ENCODE measurements around the gene PALS2. TPM values are rescaled to one million over a fixed set of nuclear protein-coding genes. Genes with fewer than 3 reads are reported as not detected.

Gene PALS2
- total RNA-seq, 4 donors from 2014 or later = 3.8 to 14.1 (median 9.2) TPM

DNA sequence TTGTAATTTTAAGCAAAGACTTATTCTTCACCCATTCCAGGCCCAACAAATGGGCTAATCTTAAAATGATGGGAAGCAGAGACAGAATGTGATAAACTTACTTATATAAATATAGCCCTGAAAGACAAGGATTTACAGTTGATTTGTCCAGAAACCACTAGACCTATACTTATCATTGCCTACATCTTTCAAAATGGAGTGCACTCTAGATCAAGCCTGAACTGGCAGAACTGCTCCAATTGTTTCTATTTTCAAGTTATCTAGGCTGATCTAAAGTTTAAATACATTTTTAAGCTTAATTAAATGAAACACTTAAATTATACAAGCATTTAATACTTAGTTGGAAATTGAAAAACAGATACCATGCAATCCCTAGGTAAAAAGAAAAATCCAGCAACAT lies 24.9 kb upstream of the PALS2 start:
- no peak for TF ChIP-seq POLR2A (IDR thresholded peaks at IDR 0.05)
- TF ChIP-seq, protein P1, sequence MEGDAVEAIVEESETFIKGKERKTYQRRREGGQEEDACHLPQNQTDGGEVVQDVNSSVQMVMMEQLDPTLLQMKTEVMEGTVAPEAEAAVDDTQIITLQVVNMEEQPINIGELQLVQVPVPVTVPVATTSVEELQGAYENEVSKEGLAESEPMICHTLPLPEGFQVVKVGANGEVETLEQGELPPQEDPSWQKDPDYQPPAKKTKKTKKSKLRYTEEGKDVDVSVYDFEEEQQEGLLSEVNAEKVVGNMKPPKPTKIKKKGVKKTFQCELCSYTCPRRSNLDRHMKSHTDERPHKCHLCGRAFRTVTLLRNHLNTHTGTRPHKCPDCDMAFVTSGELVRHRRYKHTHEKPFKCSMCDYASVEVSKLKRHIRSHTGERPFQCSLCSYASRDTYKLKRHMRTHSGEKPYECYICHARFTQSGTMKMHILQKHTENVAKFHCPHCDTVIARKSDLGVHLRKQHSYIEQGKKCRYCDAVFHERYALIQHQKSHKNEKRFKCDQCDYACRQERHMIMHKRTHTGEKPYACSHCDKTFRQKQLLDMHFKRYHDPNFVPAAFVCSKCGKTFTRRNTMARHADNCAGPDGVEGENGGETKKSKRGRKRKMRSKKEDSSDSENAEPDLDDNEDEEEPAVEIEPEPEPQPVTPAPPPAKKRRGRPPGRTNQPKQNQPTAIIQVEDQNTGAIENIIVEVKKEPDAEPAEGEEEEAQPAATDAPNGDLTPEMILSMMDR (IDR thresholded peaks at IDR 0.05) = no peak
- Histone ChIP-seq H3K9me3 (no peaks in the 10 kb centered on the region), H3K27me3 (peaks cover 0 to 10% (median 0%) of the 10 kb centered on the region in 4 donors), H3K36me3 (no peaks in the 10 kb centered on the region), H3K4me1 (no peaks in the 10 kb centered on the region), H3K4me3 (no peak overlapping the region), H3K27ac (no peak overlapping the region)
- intact Hi-C loops (cut with DNase I) = no loop called here
- DNase-seq = no peak

DNA sequence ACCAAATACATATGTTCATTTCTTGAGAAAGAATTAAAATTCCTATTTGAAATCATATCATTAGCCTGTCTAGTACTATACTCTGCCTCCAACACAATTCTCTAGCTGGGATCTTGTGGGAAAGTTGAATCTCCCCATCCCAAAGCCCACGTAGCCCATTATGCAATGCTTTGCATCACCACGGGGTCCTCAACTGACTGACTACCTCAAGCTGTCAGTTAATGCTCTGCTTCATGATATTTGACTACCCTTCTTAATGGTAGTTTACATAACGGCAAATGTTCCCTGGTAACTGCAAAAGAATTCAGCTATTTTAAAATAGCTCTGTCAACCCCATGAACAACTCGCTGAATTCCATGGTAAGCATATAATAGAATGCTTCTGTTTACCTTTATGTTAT lies 23.3 kb upstream of the PALS2 start:
- intact Hi-C loops (cut with DNase I) = no loop called here
- no peak for DNase-seq
- no peaks in the 10 kb centered on the region for H3K4me1 ChIP-seq
- 41 to 47% methylated on average over 4 of the region's 4 CpGs for WGBS, 2 donors
- H3K9me3 ChIP-seq = no peaks in the 10 kb centered on the region
- peaks cover 0 to 3% (median 0%) of the 10 kb centered on the region in 4 donors for H3K27me3 ChIP-seq
- no peak overlapping the region for H3K27ac ChIP-seq
- no peaks in the 10 kb centered on the region for H3K36me3 ChIP-seq
- no peak for TF ChIP-seq POLR2A (IDR thresholded peaks at IDR 0.05)
- TF ChIP-seq, protein P1 (IDR thresholded peaks at IDR 0.05) = no peak
- no peak overlapping the region for H3K4me3 ChIP-seq

DNA sequence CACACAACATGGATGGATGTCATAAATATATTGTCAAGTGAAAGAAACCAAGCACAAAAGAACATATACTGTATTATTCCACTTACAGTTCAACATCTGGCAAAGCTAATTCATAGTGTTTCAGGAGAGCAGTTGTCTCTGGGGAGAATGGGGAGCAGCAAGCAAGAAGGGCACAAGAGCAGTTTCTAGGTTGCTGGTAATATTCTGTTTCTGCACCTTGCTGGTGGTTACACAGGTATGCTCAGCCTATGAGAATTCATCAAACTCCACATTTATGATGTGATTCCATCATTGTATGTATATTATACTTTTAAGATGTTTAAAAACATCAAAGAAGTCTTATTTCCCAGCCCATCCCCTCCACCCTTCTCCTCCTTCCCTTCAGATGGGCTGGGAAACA lies 18.1 kb upstream of the PALS2 start:
- no peak for DNase-seq
- Histone ChIP-seq H3K27ac (no peak overlapping the region), H3K36me3 (no peaks in the 10 kb centered on the region), H3K9me3 (no peaks in the 10 kb centered on the region), H3K4me1 (no peaks in the 10 kb centered on the region), H3K4me3 (no peak overlapping the region), H3K27me3 (no peaks in the 10 kb centered on the region)
- intact Hi-C loops (cut with DNase I) = no loop called here
- no peak for TF ChIP-seq POLR2A (IDR thresholded peaks at IDR 0.05)
- TF ChIP-seq, protein P1 (IDR thresholded peaks at IDR 0.05) = no peak

DNA sequence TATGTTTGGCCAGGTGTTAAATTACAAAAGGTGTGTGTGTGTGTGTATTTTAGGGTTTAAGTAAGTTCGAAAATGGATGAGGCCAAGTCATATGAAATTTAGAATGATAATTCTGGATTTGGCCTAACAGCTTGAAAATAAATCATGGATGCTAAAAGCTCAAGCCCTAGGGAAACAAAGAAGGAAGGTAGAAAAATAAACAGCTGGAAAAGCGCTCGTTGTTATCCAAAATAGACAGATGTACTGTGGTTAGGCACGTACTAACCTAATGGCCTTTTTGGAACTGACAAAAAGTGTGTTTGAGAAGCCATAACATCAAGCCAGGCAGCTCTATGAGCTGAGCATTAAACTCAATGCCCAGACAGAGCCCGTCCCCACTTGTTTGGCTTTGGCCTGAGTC lies 17.5 kb upstream of the PALS2 start:
- H3K27ac ChIP-seq = no peak overlapping the region
- H3K4me3 ChIP-seq = no peak overlapping the region
- no peak for DNase-seq
- no peaks in the 10 kb centered on the region for H3K4me1 ChIP-seq
- TF ChIP-seq, protein P1 (IDR thresholded peaks at IDR 0.05) = no peak
- no peak for TF ChIP-seq POLR2A (IDR thresholded peaks at IDR 0.05)
- no peaks in the 10 kb centered on the region for H3K9me3 ChIP-seq
- no peaks in the 10 kb centered on the region for H3K27me3 ChIP-seq
- H3K36me3 ChIP-seq = no peaks in the 10 kb centered on the region
- intact Hi-C loops (cut with DNase I) = no loop called here
- 66 to 69% methylated on average over 5 of the region's 5 CpGs for WGBS, 2 donors

DNA sequence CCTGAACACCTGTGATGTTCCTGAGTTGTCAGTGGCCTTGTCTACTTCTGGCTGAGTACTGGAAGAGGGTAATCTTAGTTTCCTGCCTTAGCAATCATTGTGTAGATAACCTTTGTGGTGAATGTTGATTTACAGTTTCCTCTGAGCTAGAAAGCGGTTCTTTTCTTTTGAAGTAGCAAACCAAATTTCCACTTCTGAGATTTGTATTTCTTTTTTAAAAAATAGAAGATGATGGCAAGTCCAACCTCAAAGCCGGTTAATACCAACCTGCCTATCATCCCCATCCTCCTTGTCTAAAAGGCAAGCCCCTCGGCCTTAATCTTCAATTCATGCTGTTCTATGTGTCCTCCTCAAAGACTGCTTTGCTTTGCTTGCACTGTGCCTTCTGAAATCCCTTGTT lies 12.5 kb upstream of the PALS2 start:
- no peak for DNase-seq
- Histone ChIP-seq H3K36me3 (no peaks in the 10 kb centered on the region), H3K27me3 (no peaks in the 10 kb centered on the region), H3K4me3 (no peak overlapping the region), H3K9me3 (no peaks in the 10 kb centered on the region), H3K27ac (no peak overlapping the region), H3K4me1 (no peaks in the 10 kb centered on the region)
- WGBS, 2 donors = 69 to 78% methylated on average over 3 of the region's 3 CpGs
- intact Hi-C loops (cut with DNase I) = no loop called here
- TF ChIP-seq, protein P1 (IDR thresholded peaks at IDR 0.05) = no peak
- TF ChIP-seq POLR2A (IDR thresholded peaks at IDR 0.05) = no peak
